OCI-LY7 (cell line): ENCODE data around the gene WDR64. TPM values are rescaled to one million over a fixed set of nuclear protein-coding genes. Genes with fewer than 3 reads are reported as not detected.

Source experiments
- BruUV-seq: library from RNA; stranded (reverse); fragments of 400-500 nt; replicated peaks from 2 replicates; lab custom pipeline; 2021; lab: Mats Ljungman, UMichigan
- CTCF ChIA-PET: fragments of 300-600 bp; sonication (Branson Sonifier 250); formaldehyde crosslinking; loops from one replicate; lab custom pipeline; 2022; ENCODE audit warnings: antibody characterized with exemption; ENCODE audit not compliant: unreplicated experiment; lab: Charles Lee
- POLR2A ChIA-PET: fragments of 300-600 bp; sonication (Branson Sonifier 250); formaldehyde crosslinking; loops from one replicate; lab custom pipeline; 2022; ENCODE audit warnings: antibody characterized with exemption; lab: Charles Lee
- DNase-seq: peaks from one replicate; pipeline ENCODE4 v3.0.0-alpha.2; 2015; ENCODE audit warnings: low spot score
- H2AFZ ChIP-seq: fragments of 200-600 bp; sonication (generic), shearing (Covaris generic); 2 replicates; pipeline ENCODE4 v1.6.1; 2014; ENCODE audit warnings: mild to moderate bottlenecking, antibody characterized with exemption, low read length, moderate library complexity
- H3K27ac ChIP-seq: fragments of 200-600 bp; sonication (generic); 2 replicates; pipeline ENCODE4 v1.5.1; 2014; ENCODE audit warnings: mixed run types, low read depth, mild to moderate bottlenecking, moderate library complexity, low read length, inconsistent platforms; ENCODE audit not compliant: poor library complexity, severe bottlenecking
- H3K36me3 ChIP-seq: fragments of 200-600 bp; sonication (generic); 2 replicates; pipeline ENCODE4 v1.6.1; 2014; ENCODE audit warnings: mild to moderate bottlenecking, antibody characterized with exemption, low read length, moderate library complexity, mixed read lengths; ENCODE audit not compliant: insufficient read depth
- H3K4me1 ChIP-seq: fragments of 200-600 bp; sonication (generic); 2 replicates; pipeline ENCODE4 v1.5.1; 2014; ENCODE audit warnings: mild to moderate bottlenecking, low read length; ENCODE audit not compliant: insufficient read depth, poor library complexity, severe bottlenecking
- H3K4me2 ChIP-seq: fragments of 200-600 bp; sonication (generic); 2 replicates; pipeline ENCODE4 v1.6.1; 2014; ENCODE audit warnings: mild to moderate bottlenecking, low read length
- H3K4me3 ChIP-seq: fragments of 200-600 bp; sonication (generic); 2 replicates; pipeline ENCODE4 v1.5.1; 2014; ENCODE audit warnings: mild to moderate bottlenecking, low read depth, low read length; ENCODE audit not compliant: poor library complexity, severe bottlenecking
- H3K79me2 ChIP-seq: fragments of 200-600 bp; sonication (generic); 2 replicates; pipeline ENCODE4 v1.6.1; 2016; ENCODE audit warnings: low read depth, mild to moderate bottlenecking, low read length, moderate library complexity, mixed read lengths; ENCODE audit not compliant: insufficient read depth
- H3K9me2 ChIP-seq: fragments of 200-600 bp; sonication (generic); 2 replicates; pipeline ENCODE4 v1.6.1; 2016; ENCODE audit warnings: mild to moderate bottlenecking, low read length, mixed read lengths; ENCODE audit not compliant: insufficient read depth
- H3K9me3 ChIP-seq: fragments of 200-600 bp; sonication (generic); 2 replicates; pipeline ENCODE4 v1.6.1; 2014; ENCODE audit warnings: mild to moderate bottlenecking, mixed run types, low read length, mixed read lengths
- H4K20me1 ChIP-seq: fragments of 200-600 bp; sonication (generic); 2 replicates; pipeline ENCODE4 v1.6.1; 2014; ENCODE audit warnings: mild to moderate bottlenecking, antibody characterized with exemption, low read length, moderate library complexity, mixed read lengths; ENCODE audit not compliant: insufficient read depth
- EZH2phosphoT487 ChIP-seq: fragments of 200-600 bp; sonication (generic); IDR thresholded peaks from 2 replicates; pipeline ENCODE4 v1.6.1; 2018; ENCODE audit warnings: low read depth, borderline replicate concordance, mild to moderate bottlenecking, mixed run types, antibody characterized with exemption, low read length, moderate library complexity, mixed read lengths
- intact Hi-C: fragments of 100-400 bp; cut with micrococcal nuclease; formaldehyde crosslinking; loops from one replicate; pipeline ENCODE4 v1.10.0; 2022; ENCODE audit not compliant: unreplicated experiment
- total RNA-seq, 2 experiments: library from RNA; depleted of rRNA in 1 of 2; stranded (reverse); fragments of >200 nt in 1 of 2; shearing (Covaris generic) in 1 of 2; gene quantifications; 2 replicates each; pipeline ENCODE4 v1.2.3, GENCODE V29; 2014 to 2022
- TF ChIP-seq, protein P1 (sequence below): fragments of 200-600 bp; sonication (generic); conservative IDR thresholded peaks from 2 replicates; pipeline ENCODE4 v1.5.1; 2014; ENCODE audit warnings: mild to moderate bottlenecking, antibody characterized with exemption, low read length, moderate library complexity, mixed read lengths

The WDR64 gene
- total RNA-seq, 2 experiments from 2014 or later: not detected

DNA sequence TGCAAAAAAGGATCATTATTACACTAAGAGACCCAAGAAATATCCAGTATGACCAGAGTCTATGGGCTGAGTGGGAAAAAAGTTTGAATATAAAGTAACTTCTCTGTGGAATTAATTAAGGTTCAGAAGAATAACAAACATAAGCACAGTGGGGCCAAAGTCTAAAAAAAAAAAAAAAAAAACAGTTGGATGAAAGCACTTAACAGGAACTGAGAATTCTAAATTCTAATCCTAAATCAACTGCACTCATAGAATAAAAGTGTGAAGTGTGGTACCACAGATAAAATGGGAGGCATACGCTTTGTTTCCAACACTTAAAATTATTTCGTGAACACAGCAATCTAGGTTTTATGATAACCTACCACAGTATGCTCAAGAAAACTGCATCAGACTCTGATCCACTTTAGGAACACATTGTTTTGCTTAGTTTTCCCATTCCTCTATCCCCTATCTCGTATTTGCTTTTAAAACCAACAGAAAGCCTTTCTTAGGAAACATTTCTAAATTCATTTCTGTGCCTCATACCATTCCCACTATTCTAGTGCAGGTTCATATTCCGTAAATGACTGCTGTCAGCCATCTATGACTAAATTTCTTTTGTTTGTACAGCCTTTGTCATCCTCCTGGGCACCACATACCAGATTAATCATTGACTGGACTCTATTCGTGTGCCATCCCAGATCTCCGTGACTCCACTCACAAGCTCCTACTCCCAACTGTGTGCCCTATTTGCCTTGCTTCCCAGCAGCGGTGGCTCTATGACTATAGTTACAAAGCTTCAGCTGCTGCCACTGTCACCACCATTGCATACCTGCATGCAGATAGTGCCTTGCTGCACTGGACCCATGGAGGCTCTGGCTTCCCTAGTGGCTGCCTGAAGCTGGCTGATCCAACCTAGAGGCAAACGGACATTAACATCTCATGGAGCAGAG lies 36.8 kb upstream of the WDR64 start:
- H3K27ac ChIP-seq: no peak overlapping the region
- intact Hi-C loops: no loop called here
- peaks cover 8% of the 10 kb centered on the region for H3K4me1 ChIP-seq
- H3K36me3 ChIP-seq: no peaks in the 10 kb centered on the region
- no peaks in the 10 kb centered on the region for H3K9me2 ChIP-seq
- H4K20me1 ChIP-seq: no peaks in the 10 kb centered on the region
- ChIA-PET CTCF (no interaction called here), POLR2A (no interaction called here)
- no TSS peak for BruUV-seq
- H3K4me3 ChIP-seq: no peak overlapping the region
- DNase-seq: no peak
- no peak overlapping the region for H2AFZ ChIP-seq
- no peak for TF ChIP-seq EZH2phosphoT487
- TF ChIP-seq, protein P1, sequence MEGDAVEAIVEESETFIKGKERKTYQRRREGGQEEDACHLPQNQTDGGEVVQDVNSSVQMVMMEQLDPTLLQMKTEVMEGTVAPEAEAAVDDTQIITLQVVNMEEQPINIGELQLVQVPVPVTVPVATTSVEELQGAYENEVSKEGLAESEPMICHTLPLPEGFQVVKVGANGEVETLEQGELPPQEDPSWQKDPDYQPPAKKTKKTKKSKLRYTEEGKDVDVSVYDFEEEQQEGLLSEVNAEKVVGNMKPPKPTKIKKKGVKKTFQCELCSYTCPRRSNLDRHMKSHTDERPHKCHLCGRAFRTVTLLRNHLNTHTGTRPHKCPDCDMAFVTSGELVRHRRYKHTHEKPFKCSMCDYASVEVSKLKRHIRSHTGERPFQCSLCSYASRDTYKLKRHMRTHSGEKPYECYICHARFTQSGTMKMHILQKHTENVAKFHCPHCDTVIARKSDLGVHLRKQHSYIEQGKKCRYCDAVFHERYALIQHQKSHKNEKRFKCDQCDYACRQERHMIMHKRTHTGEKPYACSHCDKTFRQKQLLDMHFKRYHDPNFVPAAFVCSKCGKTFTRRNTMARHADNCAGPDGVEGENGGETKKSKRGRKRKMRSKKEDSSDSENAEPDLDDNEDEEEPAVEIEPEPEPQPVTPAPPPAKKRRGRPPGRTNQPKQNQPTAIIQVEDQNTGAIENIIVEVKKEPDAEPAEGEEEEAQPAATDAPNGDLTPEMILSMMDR: no peak
- no peaks in the 10 kb centered on the region for H3K9me3 ChIP-seq
- no peak overlapping the region for H3K4me2 ChIP-seq
- no peaks in the 10 kb centered on the region for H3K79me2 ChIP-seq

DNA sequence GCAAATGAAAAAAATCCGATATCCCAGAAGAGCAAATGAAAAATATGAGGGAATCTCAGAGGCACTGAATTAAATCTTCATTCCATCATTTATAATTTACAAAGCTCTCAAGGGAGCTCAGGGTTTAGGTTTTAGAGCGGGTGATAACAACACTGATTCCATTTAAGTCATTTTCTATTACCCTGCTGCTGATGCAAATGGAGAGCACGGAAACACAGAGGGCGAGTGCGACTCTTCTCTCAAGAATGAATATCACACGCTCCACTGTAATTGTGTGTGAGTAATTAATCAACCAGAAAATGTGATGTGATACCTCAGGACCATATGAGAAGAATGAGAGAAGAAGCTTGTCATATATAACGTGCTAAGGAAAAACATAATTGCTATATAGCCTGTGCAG lies 34.7 kb upstream of the WDR64 start:
- BruUV-seq: no TSS peak
- H3K4me2 ChIP-seq: no peak overlapping the region
- no peak for DNase-seq
- no peaks in the 10 kb centered on the region for H3K79me2 ChIP-seq
- TF ChIP-seq, protein P1: no peak
- TF ChIP-seq EZH2phosphoT487: no peak
- H3K9me3 ChIP-seq: no peaks in the 10 kb centered on the region
- CTCF ChIA-PET: no interaction called here
- H3K4me3 ChIP-seq: no peak overlapping the region
- H3K36me3 ChIP-seq: no peaks in the 10 kb centered on the region
- H3K4me1 ChIP-seq: no peaks in the 10 kb centered on the region
- intact Hi-C loops: no loop called here
- H4K20me1 ChIP-seq: no peaks in the 10 kb centered on the region
- no peak overlapping the region for H3K27ac ChIP-seq
- no peak overlapping the region for H2AFZ ChIP-seq
- POLR2A ChIA-PET: interaction anchor here (0.6 to 1.2 kb wide), 4 partner anchors 12 to 84 kb away, joined by 3 to 7 read pairs (median 4); no protein-coding TSS in a partner anchor
- H3K9me2 ChIP-seq: no peaks in the 10 kb centered on the region

DNA sequence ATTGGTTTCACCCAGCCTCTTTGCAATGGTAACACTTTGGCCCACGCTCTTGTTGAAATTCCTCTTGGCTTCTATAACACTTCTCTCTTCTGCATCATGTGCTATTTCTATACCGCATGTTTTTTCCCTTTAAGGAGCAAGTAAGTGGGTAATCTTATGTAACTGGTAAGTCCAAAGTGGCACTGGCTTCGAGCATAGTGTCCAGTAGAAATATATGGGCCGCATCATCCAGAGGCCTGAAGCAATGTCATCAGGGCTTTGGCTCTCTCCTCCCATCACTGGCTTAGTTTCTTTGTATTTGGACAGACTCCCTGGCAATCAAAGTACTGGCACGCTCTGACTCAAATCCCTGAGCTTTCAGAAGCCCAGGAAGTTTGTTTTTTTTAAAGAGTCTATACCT lies 29.4 kb upstream of the WDR64 start:
- peaks cover 7% of the 10 kb centered on the region for H3K4me1 ChIP-seq
- no peak overlapping the region for H3K27ac ChIP-seq
- BruUV-seq: no TSS peak
- no peak overlapping the region for H3K4me3 ChIP-seq
- TF ChIP-seq EZH2phosphoT487: no peak
- TF ChIP-seq, protein P1: no peak
- H3K9me2 ChIP-seq: no peaks in the 10 kb centered on the region
- H3K9me3 ChIP-seq: no peaks in the 10 kb centered on the region
- no peaks in the 10 kb centered on the region for H4K20me1 ChIP-seq
- no peaks in the 10 kb centered on the region for H3K36me3 ChIP-seq
- POLR2A ChIA-PET: interaction anchor here (1.2 to 1.4 kb wide), 2 partner anchors 9 to 12 kb away, joined by 3 to 4 read pairs; no protein-coding TSS in a partner anchor
- no peak overlapping the region for H2AFZ ChIP-seq
- H3K79me2 ChIP-seq: no peaks in the 10 kb centered on the region
- H3K4me2 ChIP-seq: no peak overlapping the region
- CTCF ChIA-PET: no interaction called here
- no peak for DNase-seq
- intact Hi-C loops: no loop called here
